ENCODE results near the gene KIF26B.

DNA sequence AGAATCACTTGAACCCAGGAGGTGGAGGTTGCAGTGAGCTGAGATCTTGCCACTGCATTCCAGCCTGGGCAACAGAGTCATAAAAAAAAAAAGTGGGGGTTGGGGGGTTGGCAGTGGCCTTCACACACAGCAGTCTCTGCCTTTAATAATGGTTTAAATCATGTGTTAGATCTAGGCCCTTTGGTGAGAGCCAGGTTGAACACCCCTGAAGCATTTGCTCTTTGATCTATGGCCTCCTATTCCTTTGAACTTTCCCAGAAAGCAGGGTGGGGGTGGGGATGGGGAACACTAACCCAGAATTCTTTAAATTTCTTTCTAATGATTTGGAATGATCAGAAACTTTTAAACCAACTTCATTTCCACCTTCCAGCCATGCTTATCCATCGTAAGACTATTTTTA, 313.0 kb downstream of the KIF26B start:
- TF ChIP-seq, protein P1, sequence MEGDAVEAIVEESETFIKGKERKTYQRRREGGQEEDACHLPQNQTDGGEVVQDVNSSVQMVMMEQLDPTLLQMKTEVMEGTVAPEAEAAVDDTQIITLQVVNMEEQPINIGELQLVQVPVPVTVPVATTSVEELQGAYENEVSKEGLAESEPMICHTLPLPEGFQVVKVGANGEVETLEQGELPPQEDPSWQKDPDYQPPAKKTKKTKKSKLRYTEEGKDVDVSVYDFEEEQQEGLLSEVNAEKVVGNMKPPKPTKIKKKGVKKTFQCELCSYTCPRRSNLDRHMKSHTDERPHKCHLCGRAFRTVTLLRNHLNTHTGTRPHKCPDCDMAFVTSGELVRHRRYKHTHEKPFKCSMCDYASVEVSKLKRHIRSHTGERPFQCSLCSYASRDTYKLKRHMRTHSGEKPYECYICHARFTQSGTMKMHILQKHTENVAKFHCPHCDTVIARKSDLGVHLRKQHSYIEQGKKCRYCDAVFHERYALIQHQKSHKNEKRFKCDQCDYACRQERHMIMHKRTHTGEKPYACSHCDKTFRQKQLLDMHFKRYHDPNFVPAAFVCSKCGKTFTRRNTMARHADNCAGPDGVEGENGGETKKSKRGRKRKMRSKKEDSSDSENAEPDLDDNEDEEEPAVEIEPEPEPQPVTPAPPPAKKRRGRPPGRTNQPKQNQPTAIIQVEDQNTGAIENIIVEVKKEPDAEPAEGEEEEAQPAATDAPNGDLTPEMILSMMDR (IDR thresholded peaks at IDR 0.05) = no peak
- TF ChIP-seq POLR2A (IDR thresholded peaks at IDR 0.05) (no peak), POLR2AphosphoS5 (IDR thresholded peaks at IDR 0.05) (no peak)

Data from transverse colon (tissue), 4 donors.